GM12872 (cell line): ENCODE measurements around the gene HSD3B7.

Experiments
- TF ChIP-seq, protein P1 (sequence below): IDR thresholded peaks from 3 replicates; pipeline ENCODE4 v1.5.1; 2011; ENCODE audit warnings: low read depth, mild to moderate bottlenecking, low read length, moderate library complexity; ENCODE audit not compliant: insufficient read depth

The HSD3B7 gene

DNA sequence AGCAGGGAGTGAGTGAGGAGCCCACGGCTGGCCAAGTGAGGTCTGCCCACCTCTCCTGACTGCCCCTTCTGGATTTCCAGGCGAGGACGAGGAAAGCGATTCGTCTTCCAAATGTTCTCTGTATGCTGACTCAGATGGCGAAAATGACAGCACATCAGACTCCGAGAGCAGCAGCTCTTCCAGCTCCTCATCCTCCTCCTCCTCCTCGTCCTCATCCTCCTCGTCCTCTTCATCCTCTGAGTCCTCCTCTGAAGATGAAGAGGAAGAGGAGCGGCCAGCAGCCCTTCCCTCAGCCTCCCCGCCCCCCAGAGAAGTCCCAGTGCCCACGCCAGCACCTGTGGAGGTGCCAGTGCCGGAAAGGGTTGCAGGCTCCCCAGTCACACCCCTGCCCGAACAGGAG lies 13.7 kb upstream of the HSD3B7 start:
- TF ChIP-seq, protein P1, sequence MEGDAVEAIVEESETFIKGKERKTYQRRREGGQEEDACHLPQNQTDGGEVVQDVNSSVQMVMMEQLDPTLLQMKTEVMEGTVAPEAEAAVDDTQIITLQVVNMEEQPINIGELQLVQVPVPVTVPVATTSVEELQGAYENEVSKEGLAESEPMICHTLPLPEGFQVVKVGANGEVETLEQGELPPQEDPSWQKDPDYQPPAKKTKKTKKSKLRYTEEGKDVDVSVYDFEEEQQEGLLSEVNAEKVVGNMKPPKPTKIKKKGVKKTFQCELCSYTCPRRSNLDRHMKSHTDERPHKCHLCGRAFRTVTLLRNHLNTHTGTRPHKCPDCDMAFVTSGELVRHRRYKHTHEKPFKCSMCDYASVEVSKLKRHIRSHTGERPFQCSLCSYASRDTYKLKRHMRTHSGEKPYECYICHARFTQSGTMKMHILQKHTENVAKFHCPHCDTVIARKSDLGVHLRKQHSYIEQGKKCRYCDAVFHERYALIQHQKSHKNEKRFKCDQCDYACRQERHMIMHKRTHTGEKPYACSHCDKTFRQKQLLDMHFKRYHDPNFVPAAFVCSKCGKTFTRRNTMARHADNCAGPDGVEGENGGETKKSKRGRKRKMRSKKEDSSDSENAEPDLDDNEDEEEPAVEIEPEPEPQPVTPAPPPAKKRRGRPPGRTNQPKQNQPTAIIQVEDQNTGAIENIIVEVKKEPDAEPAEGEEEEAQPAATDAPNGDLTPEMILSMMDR: no peak

DNA sequence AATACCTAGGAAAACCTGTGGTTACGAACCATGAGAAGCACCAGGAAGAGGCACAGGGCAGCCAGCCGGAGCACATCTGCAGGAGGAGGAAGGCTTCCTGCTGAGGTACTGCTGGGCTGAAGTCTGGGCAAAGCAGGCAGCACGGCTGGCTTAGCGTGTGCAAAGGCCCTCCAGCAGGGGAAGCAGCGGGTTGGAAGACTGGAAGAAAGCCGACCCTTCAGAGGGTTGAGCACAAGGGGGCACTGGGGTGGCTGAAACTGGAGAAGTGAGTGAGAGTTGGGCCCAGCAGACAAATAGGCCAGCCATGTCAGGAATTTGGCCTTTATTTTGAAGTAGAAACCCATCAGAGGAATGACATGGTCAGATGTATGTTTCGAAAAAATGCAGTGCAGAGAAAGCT lies 12.1 kb upstream of the HSD3B7 start:
- TF ChIP-seq, protein P1: 0 out of 3 replicates have a peak, but pooled peaks have one; percentile 22

DNA sequence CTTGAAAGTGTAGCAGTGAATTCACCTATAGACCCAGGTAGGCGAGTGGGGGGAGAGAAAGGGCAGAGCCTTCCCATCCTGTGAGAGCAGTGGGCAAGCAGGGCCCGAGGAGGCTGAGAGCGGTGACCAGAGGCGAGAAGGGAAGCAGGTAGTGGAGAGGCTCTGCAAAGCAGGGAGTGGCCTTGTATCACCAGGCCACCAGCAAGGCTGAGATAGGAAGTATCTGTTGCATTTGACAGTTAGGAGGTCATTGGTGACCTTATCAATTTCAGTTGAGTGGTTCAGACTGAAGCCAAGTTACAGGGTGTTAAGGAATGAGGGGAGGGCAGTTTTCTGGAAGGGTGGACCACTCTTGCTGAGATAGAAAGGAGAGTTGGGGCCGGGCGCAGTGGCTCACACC lies 10.7 kb upstream of the HSD3B7 start:
- TF ChIP-seq, protein P1: no peak

DNA sequence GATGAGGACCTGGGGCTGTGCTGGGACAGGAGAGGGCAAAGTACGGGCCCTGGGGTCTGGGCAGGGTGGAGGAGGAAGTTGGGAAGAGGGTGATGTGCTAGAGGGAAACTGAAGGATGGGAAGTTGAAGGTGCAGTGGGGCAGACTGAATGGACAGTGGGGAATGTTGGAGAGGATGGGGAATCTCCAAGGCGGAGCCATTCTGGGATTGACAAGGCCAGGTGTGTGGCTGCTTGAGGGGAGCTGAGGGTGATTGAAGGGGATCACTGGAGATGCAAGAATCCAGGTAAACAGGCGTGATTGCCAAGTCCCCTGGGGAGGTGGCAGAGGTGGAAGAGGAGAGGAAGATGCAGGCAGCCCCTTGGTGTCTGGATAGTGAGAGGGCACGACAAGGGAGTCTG lies 8.5 kb upstream of the HSD3B7 start:
- TF ChIP-seq, protein P1: no peak

DNA sequence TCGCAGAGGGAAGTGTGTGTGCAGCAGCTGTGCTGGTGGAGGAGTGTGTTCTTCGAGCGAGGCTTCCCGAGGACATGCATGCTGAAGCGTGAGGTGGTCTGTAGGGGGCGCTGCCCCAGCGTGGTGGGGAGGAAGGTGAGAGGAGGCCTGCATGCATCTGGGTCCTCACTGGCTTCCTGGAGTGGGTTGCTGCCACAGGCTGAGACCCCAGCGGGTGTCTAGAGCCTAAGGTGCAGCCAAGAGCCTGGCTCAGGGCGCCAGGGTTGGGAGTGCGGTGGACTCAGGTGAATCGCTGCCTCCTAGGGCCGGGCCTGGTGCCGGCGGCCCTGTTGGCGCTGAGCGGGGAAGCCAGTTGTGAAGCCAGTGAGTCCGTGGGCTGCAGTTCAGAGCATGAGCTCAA lies 7.5 kb upstream of the HSD3B7 start:
- TF ChIP-seq, protein P1: peak; percentile 47; the same call in 2 of the 3 replicates

DNA sequence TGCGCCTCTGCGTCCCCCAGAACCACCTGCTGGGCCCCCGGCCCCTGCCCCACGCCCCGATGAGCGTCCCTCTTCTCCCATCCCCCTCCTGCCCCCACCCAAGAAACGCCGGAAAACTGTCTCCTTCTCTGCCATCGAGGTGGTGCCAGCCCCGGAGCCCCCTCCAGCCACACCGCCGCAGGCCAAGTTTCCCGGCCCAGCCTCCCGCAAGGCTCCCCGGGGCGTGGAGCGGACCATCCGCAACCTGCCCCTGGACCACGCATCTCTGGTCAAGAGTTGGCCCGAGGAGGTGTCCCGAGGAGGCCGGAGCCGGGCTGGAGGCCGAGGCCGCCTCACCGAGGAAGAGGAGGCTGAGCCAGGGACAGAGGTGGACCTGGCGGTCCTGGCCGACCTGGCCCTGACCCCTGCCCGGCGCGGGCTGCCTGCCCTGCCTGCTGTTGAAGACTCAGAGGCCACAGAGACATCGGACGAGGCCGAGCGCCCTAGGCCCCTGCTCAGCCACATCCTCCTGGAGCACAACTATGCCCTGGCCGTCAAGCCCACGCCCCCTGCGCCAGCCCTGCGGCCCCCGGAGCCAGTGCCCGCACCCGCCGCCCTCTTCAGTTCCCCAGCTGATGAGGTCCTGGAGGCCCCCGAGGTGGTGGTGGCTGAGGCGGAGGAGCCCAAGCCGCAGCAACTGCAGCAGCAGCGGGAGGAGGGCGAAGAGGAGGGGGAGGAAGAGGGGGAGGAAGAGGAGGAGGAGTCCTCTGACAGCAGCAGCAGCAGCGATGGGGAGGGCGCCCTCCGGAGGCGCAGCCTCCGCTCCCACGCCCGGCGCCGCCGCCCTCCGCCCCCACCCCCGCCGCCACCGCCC lies 5.6 kb upstream of the HSD3B7 start:
- TF ChIP-seq, protein P1: no peak

DNA sequence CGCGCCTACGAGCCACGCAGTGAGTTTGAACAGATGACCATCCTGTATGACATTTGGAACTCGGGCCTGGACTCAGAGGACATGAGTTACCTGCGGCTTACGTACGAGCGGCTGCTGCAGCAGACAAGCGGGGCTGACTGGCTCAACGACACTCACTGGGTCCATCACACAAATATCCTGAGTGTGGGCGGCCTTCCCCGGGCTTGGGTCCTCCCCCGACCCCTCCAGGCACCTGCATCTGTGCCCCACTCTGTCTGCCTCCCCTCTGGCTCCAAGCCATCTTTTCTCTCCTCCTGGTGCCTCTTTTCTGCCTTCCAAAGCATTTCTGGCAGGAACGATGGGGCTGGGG lies 5.0 kb upstream of the HSD3B7 start:
- TF ChIP-seq, protein P1: no peak

DNA sequence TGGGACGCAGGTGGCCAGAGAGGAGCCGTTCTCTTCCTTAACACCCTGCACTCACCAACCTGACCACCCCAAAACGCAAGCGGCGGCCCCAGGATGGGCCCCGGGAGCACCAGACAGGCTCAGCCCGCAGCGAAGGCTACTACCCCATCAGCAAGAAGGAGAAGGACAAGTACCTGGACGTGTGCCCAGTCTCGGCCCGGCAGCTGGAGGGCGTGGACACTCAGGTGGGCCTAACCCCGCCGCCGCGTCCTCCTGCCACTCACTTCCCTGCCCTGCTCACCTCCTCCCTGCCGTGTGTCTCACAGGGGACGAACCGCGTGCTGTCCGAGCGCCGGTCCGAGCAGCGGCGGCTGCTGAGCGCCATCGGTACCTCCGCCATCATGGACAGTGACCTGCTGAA lies 4.6 kb upstream of the HSD3B7 start:
- TF ChIP-seq, protein P1: no peak
